LNCAP (cell line): ENCODE measurements around the gene LIMK1.

Experiments
- TF ChIP-seq, protein P1 (sequence below): fragments of 450-650 bp; IDR thresholded peaks from 2 replicates; pipeline ENCODE4 v1.5.1; 2017; ENCODE audit warnings: mild to moderate bottlenecking

LIMK1 gene

DNA sequence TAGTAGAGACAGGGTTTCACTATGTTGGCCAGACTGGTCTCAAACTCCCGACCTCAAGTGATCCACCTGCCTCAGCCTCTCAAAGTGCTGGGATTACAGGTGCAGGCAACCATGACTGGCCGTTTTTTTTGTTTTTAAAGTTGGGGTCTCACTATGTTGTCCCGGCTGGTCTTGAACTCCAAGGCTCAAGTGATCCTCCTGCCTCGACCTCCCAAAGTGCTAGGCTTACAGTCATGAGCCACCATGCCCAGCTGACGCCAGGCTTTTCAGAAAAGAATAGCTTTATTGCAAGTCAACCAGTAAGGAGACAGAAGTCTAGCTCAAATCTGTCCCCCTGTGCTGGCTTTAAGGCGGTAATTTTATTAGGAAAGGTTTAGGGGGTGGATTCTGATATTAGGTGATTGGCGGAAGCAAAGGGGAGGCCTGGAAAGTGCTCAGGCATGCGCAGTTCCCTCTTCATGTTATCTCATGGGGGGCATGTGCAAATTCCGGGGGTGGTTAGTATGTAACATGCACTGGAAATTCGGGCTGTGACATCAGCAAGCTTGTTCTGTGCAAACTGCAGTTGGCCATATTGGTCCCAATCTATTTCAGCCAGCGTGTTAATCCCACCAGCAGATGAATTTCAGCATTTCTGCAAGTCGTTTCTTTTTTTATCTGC lies 42.7 kb downstream of the LIMK1 start:
- TF ChIP-seq, protein P1, sequence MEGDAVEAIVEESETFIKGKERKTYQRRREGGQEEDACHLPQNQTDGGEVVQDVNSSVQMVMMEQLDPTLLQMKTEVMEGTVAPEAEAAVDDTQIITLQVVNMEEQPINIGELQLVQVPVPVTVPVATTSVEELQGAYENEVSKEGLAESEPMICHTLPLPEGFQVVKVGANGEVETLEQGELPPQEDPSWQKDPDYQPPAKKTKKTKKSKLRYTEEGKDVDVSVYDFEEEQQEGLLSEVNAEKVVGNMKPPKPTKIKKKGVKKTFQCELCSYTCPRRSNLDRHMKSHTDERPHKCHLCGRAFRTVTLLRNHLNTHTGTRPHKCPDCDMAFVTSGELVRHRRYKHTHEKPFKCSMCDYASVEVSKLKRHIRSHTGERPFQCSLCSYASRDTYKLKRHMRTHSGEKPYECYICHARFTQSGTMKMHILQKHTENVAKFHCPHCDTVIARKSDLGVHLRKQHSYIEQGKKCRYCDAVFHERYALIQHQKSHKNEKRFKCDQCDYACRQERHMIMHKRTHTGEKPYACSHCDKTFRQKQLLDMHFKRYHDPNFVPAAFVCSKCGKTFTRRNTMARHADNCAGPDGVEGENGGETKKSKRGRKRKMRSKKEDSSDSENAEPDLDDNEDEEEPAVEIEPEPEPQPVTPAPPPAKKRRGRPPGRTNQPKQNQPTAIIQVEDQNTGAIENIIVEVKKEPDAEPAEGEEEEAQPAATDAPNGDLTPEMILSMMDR = no peak

DNA sequence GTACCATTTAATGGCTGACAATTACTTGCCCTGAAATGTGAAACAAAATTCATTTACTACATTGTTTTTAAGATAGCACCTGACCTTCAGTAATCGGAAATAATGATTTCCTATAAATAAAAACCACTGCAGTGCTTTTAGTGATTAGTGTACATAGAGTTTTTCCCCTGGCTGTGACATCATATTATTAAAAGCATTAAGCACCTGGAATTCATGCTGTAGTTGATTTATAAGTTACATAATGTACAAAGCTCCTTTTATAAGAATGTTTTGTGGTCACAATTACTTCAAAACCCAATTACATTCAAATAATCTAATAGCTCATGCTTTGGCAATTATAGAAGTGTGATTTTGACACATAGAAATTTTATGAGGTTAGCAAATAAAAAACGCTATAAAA lies 46.3 kb downstream of the LIMK1 start:
- TF ChIP-seq, protein P1 = no peak

DNA sequence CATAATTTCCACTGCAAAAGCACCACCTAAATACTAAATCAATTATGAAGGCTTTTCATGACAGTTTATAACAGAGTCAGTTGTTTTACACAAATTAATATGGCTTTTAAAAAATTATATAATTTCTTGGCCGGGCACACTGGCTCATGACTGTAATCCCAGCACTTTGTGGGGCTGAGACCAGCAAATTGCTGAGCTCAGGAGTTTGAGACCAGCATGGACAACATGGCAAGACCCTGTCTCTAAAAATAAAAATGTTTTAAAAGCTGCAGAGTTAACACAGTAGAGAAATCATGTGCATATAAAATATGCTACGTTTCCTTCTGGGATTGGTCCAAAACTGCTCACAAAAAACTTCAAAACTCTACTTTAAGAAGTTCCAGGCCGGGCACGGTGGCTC lies 46.9 kb downstream of the LIMK1 start:
- TF ChIP-seq, protein P1 = no peak

DNA sequence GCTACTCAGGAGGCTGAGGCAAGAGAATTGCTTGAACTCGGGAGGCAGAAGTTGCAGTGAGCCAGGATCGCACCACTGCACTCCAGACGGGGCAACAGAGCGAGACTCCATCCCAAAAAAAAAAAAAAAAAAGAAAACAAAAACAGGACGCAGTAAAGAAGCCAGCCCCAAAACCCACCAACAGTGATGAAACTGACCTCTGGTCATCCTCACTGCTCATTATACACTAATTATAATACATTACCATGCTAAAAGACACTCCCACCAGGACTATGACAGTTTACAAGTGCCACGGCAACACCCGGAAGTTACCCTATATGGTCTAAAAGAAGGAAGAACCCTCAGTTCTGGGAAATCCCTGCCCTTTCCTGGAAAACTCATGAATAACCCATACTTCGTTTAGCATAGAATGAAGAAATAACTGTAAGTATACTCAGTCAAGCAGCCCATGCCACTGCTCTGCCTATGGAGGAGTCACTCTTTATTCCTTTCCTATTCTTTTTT lies 50.6 kb downstream of the LIMK1 start:
- TF ChIP-seq, protein P1 = no peak

DNA sequence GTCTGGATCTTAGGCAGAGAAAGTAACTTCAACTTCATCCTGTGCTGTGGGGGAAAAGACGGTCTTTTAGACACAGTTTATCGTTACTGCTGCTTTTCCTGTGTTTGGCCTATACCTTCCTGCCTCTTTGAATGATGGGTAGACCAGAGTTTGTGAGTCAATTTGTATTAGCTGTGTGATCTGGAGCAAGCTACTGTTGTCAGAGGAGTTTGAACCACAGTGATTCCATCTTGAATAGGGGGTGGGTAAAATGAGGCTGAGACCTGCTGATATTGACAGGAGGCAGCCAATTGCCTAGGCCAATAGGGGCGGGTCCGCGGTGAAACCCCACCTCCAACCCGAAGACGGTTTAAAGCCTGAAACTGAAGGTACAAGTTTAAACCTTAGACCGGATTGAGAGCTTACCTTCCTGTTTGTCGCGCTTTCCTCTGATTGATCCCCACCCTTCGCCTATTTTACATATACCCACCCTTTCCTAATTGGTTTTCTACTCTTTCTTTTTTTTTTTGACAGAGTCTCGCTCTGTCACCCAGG lies 54.8 kb downstream of the LIMK1 start:
- TF ChIP-seq, protein P1 = no peak

DNA sequence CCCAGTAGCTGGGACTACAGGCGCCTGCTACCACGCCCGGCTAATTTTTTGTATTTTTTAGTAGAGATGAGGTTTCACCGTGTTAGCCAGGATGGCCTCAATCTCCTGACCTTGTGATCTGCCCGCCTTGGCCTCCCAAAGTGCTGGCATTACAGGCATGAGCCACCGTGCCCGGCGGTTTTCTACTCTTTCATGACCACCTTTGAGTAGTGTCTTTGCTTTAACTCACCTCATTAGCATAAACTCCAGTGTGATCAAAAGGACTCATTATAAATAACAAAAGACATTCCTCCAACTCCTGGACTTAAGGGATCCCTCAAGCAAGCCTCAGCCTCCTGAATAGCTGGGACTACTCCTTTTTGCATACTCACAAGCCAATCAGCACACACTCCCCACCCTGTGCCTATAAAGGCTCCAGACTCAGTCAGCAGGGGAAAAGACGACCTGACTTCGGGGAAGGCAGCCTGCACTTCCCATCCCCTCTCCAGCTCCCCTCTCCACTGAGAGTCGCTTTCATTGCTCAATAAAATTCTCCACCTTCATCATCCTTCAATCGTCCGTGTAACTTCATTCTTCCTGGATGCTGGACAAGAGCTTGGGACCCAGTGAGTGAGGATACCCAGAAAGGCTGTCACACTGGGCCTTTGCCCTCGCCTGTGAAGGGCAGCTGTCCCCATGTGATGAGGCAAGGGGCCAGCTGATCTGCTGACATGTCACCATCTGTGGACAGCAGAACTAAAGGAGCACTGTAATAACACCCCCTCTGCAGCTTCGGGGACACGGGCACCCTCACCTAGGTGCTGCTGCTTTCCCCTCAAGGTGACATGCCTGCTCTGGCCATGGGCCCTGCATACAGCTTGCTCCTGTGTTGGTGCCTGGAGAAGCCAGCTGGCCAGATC lies 55.6 kb downstream of the LIMK1 start:
- TF ChIP-seq, protein P1 = no peak

DNA sequence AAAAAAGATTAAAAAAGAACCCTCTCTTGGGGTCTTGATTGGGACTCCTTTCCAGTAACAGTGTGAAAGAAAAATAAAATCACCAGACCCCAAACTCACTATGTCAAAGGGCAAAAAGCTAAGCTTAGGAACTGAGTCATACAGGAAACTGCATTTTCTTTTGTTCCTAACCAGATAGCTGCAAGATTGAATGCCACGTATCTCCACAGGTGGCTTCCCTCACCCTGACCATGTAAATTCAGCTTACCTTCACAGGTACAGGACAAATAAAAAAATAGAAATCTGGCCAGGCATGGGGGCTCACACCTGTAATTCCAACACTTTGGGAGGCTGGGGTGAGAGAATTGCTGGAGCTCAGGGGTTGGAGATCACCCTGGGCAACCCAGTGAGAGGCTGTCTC lies 58.1 kb downstream of the LIMK1 start:
- TF ChIP-seq, protein P1 = no peak
